Umbilical cord (tissue), 2 donors: ENCODE results near the gene HERC3. TPM values are rescaled to one million over a fixed set of nuclear protein-coding genes. Genes with fewer than 3 reads are reported as not detected.

ENCODE experiments used
- DNase-seq: peaks from one replicate; pipeline ENCODE4 v3.0.0-alpha.2; 2015; ENCODE audit warnings: low spot score
- total RNA-seq: library from RNA; depleted of rRNA; stranded (reverse); fragments of >200 nt; gene quantifications from one replicate; pipeline ENCODE4 v1.2.3, GENCODE V29; 2014; ENCODE audit warnings: low replicate concordance; ENCODE audit not compliant: insufficient read depth

HERC3 gene
- total RNA-seq, 1 donor from 2014 or later = 24.3 TPM

GRCh38 chr4:88745175-88745574, 152.9 kb downstream of the HERC3 start:
- no peak for DNase-seq

- no peak for DNase-seq
Measured at GRCh38 chr4:88745581-88746163, 153.4 kb downstream of the HERC3 start.

- no peak for DNase-seq
Measured at GRCh38 chr4:88746206-88746605, 153.9 kb downstream of the HERC3 start.

- DNase-seq = no peak
Measured at GRCh38 chr4:88747351-88747750, 155.1 kb downstream of the HERC3 start.

GRCh38 chr4:88750369-88750768, 158.1 kb downstream of the HERC3 start:
- no peak for DNase-seq

GRCh38 chr4:88751258-88752075, 159.2 kb downstream of the HERC3 start:
- no peak for DNase-seq

- DNase-seq = no peak
Measured at GRCh38 chr4:88752076-88752463, 159.8 kb downstream of the HERC3 start.

- no peak for DNase-seq
Measured at GRCh38 chr4:88752754-88753153, 160.5 kb downstream of the HERC3 start.

- no peak for DNase-seq
Measured at GRCh38 chr4:88753658-88754571, 161.6 kb downstream of the HERC3 start.

GRCh38 chr4:88754796-88755195, 162.5 kb downstream of the HERC3 start:
- no peak for DNase-seq

- DNase-seq = no peak
Measured at GRCh38 chr4:88755454-88755853, 163.2 kb downstream of the HERC3 start.

GRCh38 chr4:88756149-88756548, 163.9 kb downstream of the HERC3 start:
- no peak for DNase-seq

GRCh38 chr4:88757067-88757466, 164.8 kb downstream of the HERC3 start:
- DNase-seq = no peak

- DNase-seq = no peak
Measured at GRCh38 chr4:88757776-88758175, 165.5 kb downstream of the HERC3 start.

Other genes starting within 250 kb of the HERC3 start
- 21.7 TPM for gene HERC6, start 213.6 kb upstream of the HERC3 start, total RNA-seq
- gene HERC5, start 135.4 kb upstream of the HERC3 start, total RNA-seq = 0.72 TPM
- 75.8 TPM for gene PYURF, start 68.7 kb upstream of the HERC3 start, total RNA-seq
- 11.6 TPM for gene NAP1L5, start 105.3 kb downstream of the HERC3 start, total RNA-seq